ENCODE data around the gene MAP4K2.

Gene MAP4K2

DNA sequence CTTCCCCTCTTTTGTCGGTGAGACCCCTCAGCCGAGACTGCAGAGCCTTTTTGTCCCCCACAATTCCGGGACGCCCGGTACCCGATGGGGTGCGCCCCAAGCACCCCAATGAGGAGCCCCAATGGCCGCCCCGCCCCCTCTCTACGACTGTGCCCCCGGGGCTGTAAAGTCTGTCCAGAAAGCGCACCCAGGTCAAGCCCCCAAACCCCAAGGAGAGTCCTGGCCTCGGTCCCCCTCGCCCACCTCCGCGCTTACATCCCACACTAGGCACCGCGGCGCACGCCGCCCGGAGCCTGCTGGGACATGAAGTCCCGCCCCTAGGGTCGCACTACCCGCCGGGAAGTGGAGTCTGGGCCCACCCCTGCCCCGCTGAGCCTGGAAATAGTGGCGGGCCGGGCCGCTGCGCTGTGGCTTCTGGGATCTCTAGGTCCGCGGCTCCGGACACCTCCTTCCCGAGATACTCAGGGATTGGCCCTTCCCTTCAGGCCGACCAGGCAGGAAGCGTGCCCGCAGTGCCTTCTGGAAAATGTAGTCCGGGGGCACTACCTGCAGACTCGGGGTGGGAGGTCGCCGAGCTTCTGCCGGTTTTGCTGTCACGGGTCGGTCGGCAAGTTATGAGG is 7.4 kb upstream of the MAP4K2 start, which contains the start of gene MEN1:
TSS of gene MEN1 (minus strand) at position 281 of the 620 bp plus-strand sequence. CDS start 442 bp downstream, outside the sequence.
- H3K36me3 ChIP-seq (replicated peaks): peaks cover 2% of the 10 kb centered on the region
- TF ChIP-seq, protein P1, sequence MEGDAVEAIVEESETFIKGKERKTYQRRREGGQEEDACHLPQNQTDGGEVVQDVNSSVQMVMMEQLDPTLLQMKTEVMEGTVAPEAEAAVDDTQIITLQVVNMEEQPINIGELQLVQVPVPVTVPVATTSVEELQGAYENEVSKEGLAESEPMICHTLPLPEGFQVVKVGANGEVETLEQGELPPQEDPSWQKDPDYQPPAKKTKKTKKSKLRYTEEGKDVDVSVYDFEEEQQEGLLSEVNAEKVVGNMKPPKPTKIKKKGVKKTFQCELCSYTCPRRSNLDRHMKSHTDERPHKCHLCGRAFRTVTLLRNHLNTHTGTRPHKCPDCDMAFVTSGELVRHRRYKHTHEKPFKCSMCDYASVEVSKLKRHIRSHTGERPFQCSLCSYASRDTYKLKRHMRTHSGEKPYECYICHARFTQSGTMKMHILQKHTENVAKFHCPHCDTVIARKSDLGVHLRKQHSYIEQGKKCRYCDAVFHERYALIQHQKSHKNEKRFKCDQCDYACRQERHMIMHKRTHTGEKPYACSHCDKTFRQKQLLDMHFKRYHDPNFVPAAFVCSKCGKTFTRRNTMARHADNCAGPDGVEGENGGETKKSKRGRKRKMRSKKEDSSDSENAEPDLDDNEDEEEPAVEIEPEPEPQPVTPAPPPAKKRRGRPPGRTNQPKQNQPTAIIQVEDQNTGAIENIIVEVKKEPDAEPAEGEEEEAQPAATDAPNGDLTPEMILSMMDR (IDR thresholded peaks at IDR 0.05; ENCODE audit: low read depth, low read length, missing control alignments): no peak
- no peaks in the 10 kb centered on the region for H3K27me3 ChIP-seq (replicated peaks)
- H3K4me3 ChIP-seq (ENCODE audit: low read depth, low read length): peak within 1 kb of the TSS; percentile 86
- DNase-seq: peak; percentile 97
- in situ Hi-C loops (cut with HindIII; ENCODE audit: low pct_ligation_motif_present, low sequenced_read_pairs): no loop called here
- H3K27ac ChIP-seq: no peak within 1 kb of the TSS

DNA sequence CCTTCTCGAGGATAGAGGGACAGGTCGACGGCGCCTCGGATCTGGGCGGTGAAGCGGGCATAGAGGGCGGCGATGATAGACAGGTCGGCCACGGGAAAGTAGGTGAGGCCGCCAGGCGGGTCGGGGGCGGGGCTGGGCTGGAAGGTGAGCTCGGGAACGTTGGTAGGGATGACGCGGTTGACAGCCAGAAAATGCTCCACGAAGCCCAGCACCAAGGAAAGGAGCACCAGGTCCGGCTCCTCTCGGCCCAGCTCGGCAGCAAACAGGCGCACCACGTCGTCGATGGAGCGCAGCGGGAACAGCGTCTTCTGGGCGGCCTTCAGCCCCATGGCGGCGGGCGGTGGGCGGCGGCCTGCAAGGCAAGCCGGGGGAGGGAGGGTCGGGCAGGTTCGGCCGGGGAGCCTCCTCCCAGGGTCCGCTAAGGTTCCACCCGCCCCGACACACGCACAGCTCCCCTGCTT is 6.8 kb upstream of the MAP4K2 start:
- TF ChIP-seq, protein P1 (IDR thresholded peaks at IDR 0.05; ENCODE audit: low read depth, low read length, missing control alignments): no peak

GRCh38 chr11:64805481-64805880 is 2.5 kb upstream of the MAP4K2 start:
- H3K27ac ChIP-seq: no peak overlapping the region
- no peak for DNase-seq
- in situ Hi-C loops (cut with HindIII; ENCODE audit: low pct_ligation_motif_present, low sequenced_read_pairs): no loop called here
- H3K27me3 ChIP-seq (replicated peaks): no peaks in the 10 kb centered on the region
- TF ChIP-seq, protein P1 (IDR thresholded peaks at IDR 0.05; ENCODE audit: low read depth, low read length, missing control alignments): no peak
- H3K4me3 ChIP-seq (ENCODE audit: low read depth, low read length): no peak overlapping the region
- peaks cover 13% of the 10 kb centered on the region for H3K36me3 ChIP-seq (replicated peaks)

More for the DNA sequence above, 6.8 kb upstream of the MAP4K2 start:
- no peak for DNase-seq
- Histone ChIP-seq H3K4me3 (ENCODE audit: low read depth, low read length) (peak overlapping the region; percentile 86), H3K27ac (no peak overlapping the region), H3K36me3 (replicated peaks) (peaks cover 8% of the 10 kb centered on the region), H3K27me3 (replicated peaks) (no peaks in the 10 kb centered on the region)
- in situ Hi-C loops (cut with HindIII; ENCODE audit: low pct_ligation_motif_present, low sequenced_read_pairs): no loop called here

GRCh38 chr11:64804346-64805210 is 1.6 kb upstream of the MAP4K2 start:
- TF ChIP-seq, protein P1 (IDR thresholded peaks at IDR 0.05; ENCODE audit: low read depth, low read length, missing control alignments): no peak
- Histone ChIP-seq H3K27ac (no peak overlapping the region), H3K27me3 (replicated peaks) (no peaks in the 10 kb centered on the region), H3K4me3 (ENCODE audit: low read depth, low read length) (no peak overlapping the region), H3K36me3 (replicated peaks) (peaks cover 13% of the 10 kb centered on the region)
- in situ Hi-C loops (cut with HindIII; ENCODE audit: low pct_ligation_motif_present, low sequenced_read_pairs): no loop called here
- no peak for DNase-seq

- DNase-seq: no peak
- Histone ChIP-seq H3K27ac (peak overlapping the region; percentile 76), H3K27me3 (replicated peaks) (no peaks in the 10 kb centered on the region), H3K4me3 (ENCODE audit: low read depth, low read length) (peak overlapping the region; percentile 72), H3K36me3 (replicated peaks) (peaks cover 13% of the 10 kb centered on the region)
- in situ Hi-C loops (cut with HindIII; ENCODE audit: low pct_ligation_motif_present, low sequenced_read_pairs): no loop called here
- TF ChIP-seq, protein P1 (IDR thresholded peaks at IDR 0.05; ENCODE audit: low read depth, low read length, missing control alignments): no peak
These were observed 882 bp upstream of the MAP4K2 start for GRCh38 chr11:64803846-64804345.
